Activated CD8-positive, alpha-beta memory T cell treated with anti-CD3 and anti-CD28 coated beads, Interleukin-2, amount 10 ng/mL, durations not matched to agents 7 days and 5 days (primary cell): ENCODE data around the gene THOP1. TPM values are rescaled to one million over a fixed set of nuclear protein-coding genes. Genes with fewer than 3 reads are reported as not detected.
"Not testable (repeated sequence)": the region's sequence is repeated elsewhere in the genome, so short reads cannot be mapped to it uniquely, and the experiment has no call there.

ENCODE experiments used
- ATAC-seq: fragments of 150-1000 bp; cut with Tn5 transposase; one replicate; pipeline ENCODE4 v1.10.0; 2021; ENCODE audit warnings: moderate library complexity
- CTCF ChIA-PET: fragments of 350-600 bp; sonication (Branson Sonifier 250); formaldehyde crosslinking; loops from one replicate; lab custom pipeline; 2021; ENCODE audit warnings: antibody characterized with exemption; lab: Charles Lee
- DNase-seq: peaks from one replicate; pipeline ENCODE4 v3.0.0-alpha.2; 2020
- H3K27ac Mint-ChIP-seq: one replicate; pipeline ENCODE4 v1.8.0; 2021; ENCODE audit warnings: mild to moderate bottlenecking, mixed read lengths
- H3K27me3 Mint-ChIP-seq: one replicate; pipeline ENCODE4 v1.8.0; 2021; ENCODE audit warnings: mixed read lengths
- H3K36me3 Mint-ChIP-seq: one replicate; pipeline ENCODE4 v1.8.0; 2021; ENCODE audit warnings: mild to moderate bottlenecking, mixed read lengths
- H3K4me1 Mint-ChIP-seq: one replicate; pipeline ENCODE4 v1.8.0; 2021; ENCODE audit warnings: mixed read lengths
- H3K4me3 Mint-ChIP-seq: one replicate; pipeline ENCODE4 v1.8.0; 2021; ENCODE audit warnings: mild to moderate bottlenecking, moderate library complexity, mixed read lengths
- H3K9me3 Mint-ChIP-seq: one replicate; pipeline ENCODE4 v1.8.0; 2022; ENCODE audit warnings: low read depth, mixed read lengths
- total RNA-seq, 2 experiments: library from RNA; stranded (reverse); gene quantifications; one replicate each; pipeline ENCODE4 v1.2.3, GENCODE V29; 2021

THOP1 gene
- total RNA-seq, 2 experiments from 2014 or later = 138 to 139 TPM

GRCh38 chr19:2813235-2814160 lies 28.2 kb downstream of the THOP1 start:
- peaks cover 7% of the 10 kb centered on the region for H3K36me3 Mint-ChIP-seq
- no peak for DNase-seq
- peaks cover 1% of the 10 kb centered on the region for H3K4me1 Mint-ChIP-seq
- no peak overlapping the region for H3K27ac Mint-ChIP-seq
- no peak overlapping the region for H3K4me3 Mint-ChIP-seq
- ATAC-seq = no peak
- no peaks in the 10 kb centered on the region for H3K27me3 Mint-ChIP-seq
- CTCF ChIA-PET = no interaction called here
- no peaks in the 10 kb centered on the region for H3K9me3 Mint-ChIP-seq

GRCh38 chr19:2814426-2814825 lies 29.1 kb downstream of the THOP1 start:
- DNase-seq (no peak), ATAC-seq (no peak)
- Mint-ChIP-seq H3K36me3 (no peaks in the 10 kb centered on the region), H3K9me3 (no peaks in the 10 kb centered on the region), H3K4me3 (no peak overlapping the region), H3K4me1 (peaks cover 4% of the 10 kb centered on the region), H3K27me3 (no peaks in the 10 kb centered on the region), H3K27ac (no peak overlapping the region)
- CTCF ChIA-PET = no interaction called here

- no peaks in the 10 kb centered on the region for H3K36me3 Mint-ChIP-seq
- no peak overlapping the region for H3K4me3 Mint-ChIP-seq
- H3K9me3 Mint-ChIP-seq = no peaks in the 10 kb centered on the region
- no peak overlapping the region for H3K27ac Mint-ChIP-seq
- ATAC-seq (no peak), DNase-seq (no peak)
- H3K4me1 Mint-ChIP-seq = peaks cover 5% of the 10 kb centered on the region
- no peaks in the 10 kb centered on the region for H3K27me3 Mint-ChIP-seq
- CTCF ChIA-PET = no interaction called here
These were observed 29.9 kb downstream of the THOP1 start for GRCh38 chr19:2815191-2815614.

- H3K36me3 Mint-ChIP-seq = no peaks in the 10 kb centered on the region
- H3K9me3 Mint-ChIP-seq = no peaks in the 10 kb centered on the region
- DNase-seq = no peak
- CTCF ChIA-PET = no interaction called here
- H3K4me3 Mint-ChIP-seq = no peak overlapping the region
- ATAC-seq = no peak
- peaks cover 7% of the 10 kb centered on the region for H3K4me1 Mint-ChIP-seq
- no peaks in the 10 kb centered on the region for H3K27me3 Mint-ChIP-seq
- H3K27ac Mint-ChIP-seq = no peak overlapping the region
These were observed 30.6 kb downstream of the THOP1 start for GRCh38 chr19:2815923-2816322.

GRCh38 chr19:2816641-2817040 lies 31.3 kb downstream of the THOP1 start:
- peaks cover 7% of the 10 kb centered on the region for H3K4me1 Mint-ChIP-seq
- H3K9me3 Mint-ChIP-seq = no peaks in the 10 kb centered on the region
- CTCF ChIA-PET = no interaction called here
- DNase-seq (no peak), ATAC-seq (no peak)
- no peak overlapping the region for H3K27ac Mint-ChIP-seq
- no peaks in the 10 kb centered on the region for H3K36me3 Mint-ChIP-seq
- H3K27me3 Mint-ChIP-seq = no peaks in the 10 kb centered on the region
- no peak overlapping the region for H3K4me3 Mint-ChIP-seq

GRCh38 chr19:2817237-2817829 lies 32.0 kb downstream of the THOP1 start:
- H3K4me3 Mint-ChIP-seq, H3K9me3 Mint-ChIP-seq, H3K4me1 Mint-ChIP-seq, H3K36me3 Mint-ChIP-seq, CTCF ChIA-PET, H3K27me3 Mint-ChIP-seq, DNase-seq, H3K27ac Mint-ChIP-seq, ATAC-seq: not testable (repeated sequence)

- DNase-seq (peak; percentile 98), ATAC-seq (peak; percentile 98)
- Mint-ChIP-seq H3K36me3 (no peaks in the 10 kb centered on the region), H3K27me3 (no peaks in the 10 kb centered on the region), H3K4me1 (peaks cover 7% of the 10 kb centered on the region), H3K27ac (no peak within 1 kb of the TSS), H3K4me3 (peak within 1 kb of the TSS; percentile 76), H3K9me3 (no peaks in the 10 kb centered on the region)
- CTCF ChIA-PET = interaction anchor here (0.6 to 1.8 kb wide), 12 partner anchors 16 to 191 kb away, joined by 3 to 5 read pairs (median 3); partner anchors contain the start of genes SGTA, SLC39A3, THOP1 and ZNF555
These were observed 34.3 kb downstream of the THOP1 start, which contains the start of gene ZNF554 for GRCh38 chr19:2819540-2820111. Gene ZNF554, plus strand, starts transcription at chr19:2819868. Its CDS starts 204 bp downstream, at chr19:2820072.

GRCh38 chr19:2820112-2820702 lies 34.9 kb downstream of the THOP1 start:
- Mint-ChIP-seq H3K27me3 (no peaks in the 10 kb centered on the region), H3K4me1 (peaks cover 7% of the 10 kb centered on the region), H3K4me3 (peak overlapping the region; percentile 76), H3K36me3 (no peaks in the 10 kb centered on the region), H3K27ac (no peak overlapping the region), H3K9me3 (no peaks in the 10 kb centered on the region)
- DNase-seq = no peak
- peak; percentile 9 for ATAC-seq
- CTCF ChIA-PET = interaction anchor here (0.7 to 1.8 kb wide), 7 partner anchors 16 to 192 kb away, joined by 3 to 5 read pairs (median 4); partner anchors contain the start of genes SLC39A3, THOP1 and ZNF555

GRCh38 chr19:2822846-2823245 lies 37.5 kb downstream of the THOP1 start:
- no peak overlapping the region for H3K27ac Mint-ChIP-seq
- no peaks in the 10 kb centered on the region for H3K27me3 Mint-ChIP-seq
- H3K9me3 Mint-ChIP-seq = peaks cover 8% of the 10 kb centered on the region
- CTCF ChIA-PET = interaction anchor here (2.6 kb wide), 1 partner anchor 18 kb away, joined by 8 read pairs; the partner anchor contains the start of gene ZNF555
- no peak overlapping the region for H3K4me3 Mint-ChIP-seq
- peaks cover 9% of the 10 kb centered on the region for H3K36me3 Mint-ChIP-seq
- ATAC-seq (no peak), DNase-seq (no peak)
- peaks cover 7% of the 10 kb centered on the region for H3K4me1 Mint-ChIP-seq

GRCh38 chr19:2823646-2824045 lies 38.3 kb downstream of the THOP1 start:
- no peak overlapping the region for H3K4me3 Mint-ChIP-seq
- H3K4me1 Mint-ChIP-seq = peaks cover 9% of the 10 kb centered on the region
- peaks cover 10% of the 10 kb centered on the region for H3K9me3 Mint-ChIP-seq
- no peak overlapping the region for H3K27ac Mint-ChIP-seq
- peaks cover 14% of the 10 kb centered on the region for H3K36me3 Mint-ChIP-seq
- no peak for DNase-seq
- CTCF ChIA-PET = no interaction called here
- no peak for ATAC-seq
- no peaks in the 10 kb centered on the region for H3K27me3 Mint-ChIP-seq

- Mint-ChIP-seq H3K27me3 (no peaks in the 10 kb centered on the region), H3K9me3 (peaks cover 12% of the 10 kb centered on the region), H3K36me3 (peaks cover 16% of the 10 kb centered on the region), H3K4me3 (no peak overlapping the region), H3K4me1 (peaks cover 9% of the 10 kb centered on the region), H3K27ac (no peak overlapping the region)
- DNase-seq = no peak
- CTCF ChIA-PET = no interaction called here
- ATAC-seq = no peak
These were observed 38.8 kb downstream of the THOP1 start for GRCh38 chr19:2824129-2824528.

- Mint-ChIP-seq H3K27me3 (no peaks in the 10 kb centered on the region), H3K4me3 (no peak overlapping the region), H3K27ac (no peak overlapping the region), H3K36me3 (peaks cover 16% of the 10 kb centered on the region), H3K4me1 (peaks cover 4% of the 10 kb centered on the region), H3K9me3 (peaks cover 18% of the 10 kb centered on the region)
- no peak for DNase-seq
- CTCF ChIA-PET = no interaction called here
- no peak for ATAC-seq
These were observed 41.7 kb downstream of the THOP1 start for GRCh38 chr19:2827022-2827421.
